HG03095 (cell line): ENCODE data around the gene FKRP.
"Not testable (repeated sequence)": the region's sequence is repeated elsewhere in the genome, so short reads cannot be mapped to it uniquely, and the experiment has no call there.

Source experiments
- ATAC-seq: cut with Tn5 transposase; IDR thresholded peaks from one replicate; pipeline ENCODE4 v1.9.1; 2021; ENCODE audit warnings: moderate library complexity; ENCODE audit not compliant: unreplicated experiment

The FKRP gene

GRCh38 chr19:46755853-46756543, 10.1 kb downstream of the FKRP start:
- ATAC-seq: no peak

GRCh38 chr19:46756544-46756888, 10.7 kb downstream of the FKRP start:
- ATAC-seq: no peak

DNA sequence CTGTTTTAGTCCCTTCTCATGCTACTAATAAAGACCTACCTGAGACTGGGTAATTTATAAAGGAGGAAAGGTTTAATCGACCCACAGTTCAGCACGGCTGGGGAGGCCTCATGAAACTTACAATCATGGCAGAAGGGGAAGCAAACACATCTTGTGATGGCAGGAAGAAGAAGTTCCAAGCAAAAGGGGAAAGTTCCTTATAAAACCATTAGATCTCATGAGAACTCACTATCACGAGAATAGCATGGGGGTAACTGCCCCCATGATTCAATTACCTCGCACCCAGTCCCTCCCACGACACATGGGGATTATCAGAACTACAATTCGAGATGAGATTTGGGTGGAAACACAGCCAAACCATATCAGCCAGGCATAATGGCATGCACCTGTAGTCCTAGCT, 13.3 kb downstream of the FKRP start:
- ATAC-seq: no peak

DNA sequence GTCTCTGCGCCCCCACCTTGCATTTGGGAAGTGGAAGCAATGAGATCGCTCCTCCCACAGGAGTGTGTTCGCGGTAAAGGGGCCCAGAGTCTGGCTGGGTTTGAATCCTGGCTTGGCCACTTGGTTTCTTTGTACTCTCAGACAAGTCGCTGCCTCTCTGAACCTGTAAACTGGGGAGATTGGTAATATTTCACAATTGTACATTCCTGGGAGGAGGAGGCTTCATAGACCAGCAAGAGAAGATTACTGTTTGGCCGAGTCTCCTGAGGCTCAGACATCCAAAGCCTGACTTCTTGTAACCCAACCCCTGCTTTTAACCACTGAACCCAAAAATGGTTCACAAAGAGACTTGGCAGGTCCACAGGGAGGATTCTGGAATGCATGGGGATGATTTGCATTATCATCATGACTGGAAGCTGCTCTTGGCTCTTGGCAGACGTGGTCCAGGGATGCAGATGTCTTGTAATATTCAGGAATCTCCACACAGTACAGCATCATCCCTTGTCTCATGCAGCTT, 14.0 kb downstream of the FKRP start:
- ATAC-seq: no peak

GRCh38 chr19:46760363-46760762, 14.5 kb downstream of the FKRP start:
- ATAC-seq: no peak

DNA sequence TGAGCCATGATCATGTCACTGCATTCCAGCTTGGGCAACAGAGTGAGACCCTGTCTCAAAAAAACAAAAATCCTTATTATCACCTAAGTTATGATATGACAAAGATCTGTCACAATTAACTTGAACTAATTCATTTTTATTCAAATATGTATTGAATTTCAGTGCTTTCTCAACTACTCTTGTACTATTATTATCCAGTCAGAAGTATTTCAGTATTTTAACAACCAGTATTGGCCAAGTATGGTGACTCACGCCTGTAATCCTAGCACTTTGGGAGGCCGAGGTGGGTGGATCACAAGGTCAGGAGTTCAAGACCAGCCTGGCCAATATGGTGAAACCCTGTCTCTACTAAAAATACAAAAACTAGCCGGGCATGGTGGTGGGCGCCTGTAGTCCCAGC, 15.0 kb downstream of the FKRP start:
- not testable (repeated sequence) for ATAC-seq

DNA sequence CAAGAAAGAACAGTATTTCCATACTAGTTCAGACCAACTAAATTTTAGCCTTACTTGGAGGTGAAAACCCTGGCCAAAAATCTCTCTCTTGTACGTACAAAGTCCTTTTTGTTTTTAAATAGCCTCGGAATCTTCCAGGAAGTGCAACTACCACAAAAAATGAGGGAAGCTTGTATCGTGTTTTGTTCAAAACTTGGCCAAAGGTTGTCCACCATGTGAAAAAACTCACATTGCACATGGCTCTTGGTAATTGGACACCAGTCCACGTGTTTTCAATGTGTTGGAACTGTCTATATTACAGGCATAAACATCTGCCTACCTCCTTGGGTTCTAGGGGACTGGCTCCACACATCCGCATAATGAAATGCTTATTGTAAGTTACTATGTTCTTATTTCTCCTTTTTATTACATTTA, 15.6 kb downstream of the FKRP start:
- no peak for ATAC-seq

GRCh38 chr19:46762245-46762890, 16.5 kb downstream of the FKRP start:
- no peak for ATAC-seq

DNA sequence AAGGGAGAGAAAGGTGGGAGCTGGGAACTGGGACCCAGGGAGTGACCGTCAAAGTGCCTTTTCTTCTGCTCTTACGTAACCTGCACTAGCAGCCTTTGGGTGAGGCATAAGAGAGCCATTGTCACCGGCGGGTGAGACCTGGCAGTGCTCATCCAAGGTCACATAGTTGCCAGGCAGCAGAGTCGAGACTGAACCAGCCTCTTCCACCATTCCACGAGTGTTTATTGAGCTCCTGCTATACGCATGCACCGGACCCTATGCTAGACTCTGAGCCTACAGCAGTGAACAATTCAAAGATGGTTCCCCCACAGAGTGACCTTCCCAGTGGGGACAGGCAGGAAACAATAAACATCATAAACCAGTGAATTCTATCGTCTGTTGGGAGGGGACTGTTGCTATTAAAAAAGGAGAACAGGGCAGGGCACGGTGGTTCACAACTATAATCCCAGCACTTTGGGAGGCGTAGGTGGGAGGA, 19.0 kb downstream of the FKRP start:
- no peak for ATAC-seq

DNA sequence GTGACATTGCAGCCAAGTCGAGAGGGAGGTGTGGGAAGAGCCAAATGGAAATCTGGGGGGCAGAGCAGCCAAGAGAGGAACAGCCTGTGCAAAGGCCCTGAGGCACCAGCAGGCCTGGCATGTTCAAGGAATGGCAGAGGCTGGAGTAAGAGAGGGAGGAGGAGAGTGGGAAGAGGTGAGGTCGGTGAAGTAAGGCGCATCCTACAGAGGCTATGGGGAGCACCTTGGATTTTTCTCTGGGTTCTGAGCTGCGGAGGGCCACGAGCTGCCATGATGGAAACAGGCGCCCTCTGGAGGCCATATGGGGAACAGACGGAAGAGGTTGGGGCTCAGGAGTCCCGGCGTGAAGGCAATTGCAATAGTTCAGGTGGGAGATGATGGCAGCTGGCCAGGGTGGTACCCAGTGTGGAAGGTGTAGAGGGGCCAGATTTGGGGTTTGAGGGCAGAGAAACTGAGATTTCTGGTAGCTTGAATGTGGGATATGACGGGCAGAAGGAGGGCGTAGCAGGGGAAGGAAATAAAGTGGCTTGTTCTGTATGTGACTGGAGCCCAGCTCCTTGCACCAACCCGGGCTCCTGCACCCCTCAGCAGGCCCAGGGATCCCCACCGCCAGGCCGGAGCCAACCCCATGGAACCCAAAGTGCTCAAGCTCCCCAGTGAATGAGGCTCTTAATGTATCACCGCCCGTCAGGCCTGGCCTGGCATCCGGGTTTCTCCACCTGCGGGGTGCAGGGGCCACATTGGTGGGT, 20.9 kb downstream of the FKRP start:
- no peak for ATAC-seq

DNA sequence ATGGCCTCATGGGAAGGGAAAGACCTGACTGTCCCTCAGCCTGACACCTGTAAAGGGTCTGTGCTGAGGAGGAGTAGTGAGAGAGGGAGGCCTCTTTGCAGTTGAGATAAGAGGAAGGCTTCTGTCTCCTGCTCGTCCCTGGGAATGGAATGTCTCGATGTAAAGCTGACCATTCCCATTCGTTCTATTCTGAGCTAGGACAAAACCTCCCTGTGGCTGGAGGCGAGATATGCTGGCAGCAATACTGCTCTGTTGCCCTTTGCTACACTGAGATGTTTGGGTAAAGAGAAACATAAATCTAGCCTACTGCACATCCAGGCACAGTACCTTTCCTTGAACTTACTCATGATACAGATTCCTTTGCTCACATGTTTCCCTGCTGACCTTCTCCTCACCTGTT, 22.9 kb downstream of the FKRP start:
- ATAC-seq: not testable (repeated sequence)

DNA sequence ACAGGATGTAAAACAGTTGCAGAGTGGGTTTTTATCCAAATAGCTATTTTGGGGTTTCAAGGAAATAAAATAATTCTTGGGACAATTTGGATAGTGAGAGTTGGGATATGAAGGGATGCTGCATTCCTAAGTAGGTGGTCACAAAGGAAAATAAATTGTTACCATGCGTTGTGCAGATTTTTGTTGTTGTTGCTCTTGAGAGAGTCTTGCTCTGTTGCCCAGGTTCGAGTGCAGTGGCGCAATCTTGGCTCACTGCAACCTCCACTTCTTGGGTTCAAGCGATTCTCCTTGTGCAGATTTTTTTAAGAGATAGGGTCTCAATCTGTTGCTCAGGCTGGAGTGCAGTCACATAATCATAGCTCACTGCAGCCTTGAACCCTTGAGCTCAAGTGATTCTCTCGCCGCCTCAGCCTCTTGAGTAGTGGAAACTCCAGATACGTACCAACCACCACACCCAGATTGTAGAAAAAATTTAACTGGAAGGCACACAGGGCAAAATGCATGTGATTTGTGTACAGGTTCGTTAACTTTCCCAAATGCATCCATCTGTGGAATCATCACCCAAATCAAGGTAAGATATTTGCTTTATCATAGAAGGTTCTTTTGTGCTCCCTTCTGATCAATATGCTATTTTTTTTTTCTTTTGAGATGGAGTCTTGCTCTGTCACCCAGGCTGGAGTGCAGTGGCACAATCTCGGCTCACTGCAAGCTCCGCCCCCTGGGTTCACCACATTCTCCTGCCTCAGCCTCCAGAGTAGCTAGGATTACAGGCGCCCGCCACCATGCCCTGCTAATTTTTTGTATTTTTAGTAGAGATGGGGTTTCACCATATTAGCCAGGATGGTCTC, 26.5 kb downstream of the FKRP start:
- no peak for ATAC-seq

- no peak for ATAC-seq
Measured at GRCh38 chr19:46773018-46773399, 27.2 kb downstream of the FKRP start.

- ATAC-seq: no peak
Measured at GRCh38 chr19:46775642-46776258, 29.9 kb downstream of the FKRP start.

- ATAC-seq: no peak
Measured at GRCh38 chr19:46776927-46777911, 31.4 kb downstream of the FKRP start.

DNA sequence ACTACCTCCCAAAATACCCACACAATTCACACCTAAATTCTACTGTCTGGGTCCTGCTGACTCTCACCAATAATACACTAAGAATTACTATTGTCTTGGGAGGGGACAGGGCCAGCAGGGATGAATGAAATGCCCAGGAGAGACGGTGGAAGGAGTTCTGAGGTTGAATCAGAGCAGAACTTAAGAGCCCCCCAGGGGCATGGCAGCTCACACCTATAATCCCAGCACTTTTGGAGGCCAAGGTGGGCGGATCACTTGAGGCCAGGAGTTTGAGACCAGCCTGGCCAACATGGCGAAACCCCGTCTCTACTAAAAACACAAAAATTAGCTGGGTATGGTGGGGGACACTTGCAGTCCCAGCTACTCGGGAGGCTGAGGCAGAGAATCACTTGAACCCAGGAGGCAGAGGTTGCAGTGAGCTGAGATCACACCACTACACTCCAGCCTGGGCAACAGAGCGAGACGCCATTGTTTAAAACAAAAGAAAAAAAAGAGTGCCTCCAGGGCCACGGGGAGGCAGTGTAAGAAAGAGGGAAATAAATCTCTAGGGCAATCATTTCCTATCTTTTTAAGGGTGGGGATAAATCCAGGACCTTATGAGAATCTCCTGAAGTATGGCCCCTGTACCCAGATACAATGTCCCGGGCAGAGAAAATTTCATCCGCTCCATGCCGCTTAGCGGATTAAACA, 32.2 kb downstream of the FKRP start:
- ATAC-seq: not testable (repeated sequence)

GRCh38 chr19:46782355-46783019, 36.6 kb downstream of the FKRP start:
- no peak for ATAC-seq

DNA sequence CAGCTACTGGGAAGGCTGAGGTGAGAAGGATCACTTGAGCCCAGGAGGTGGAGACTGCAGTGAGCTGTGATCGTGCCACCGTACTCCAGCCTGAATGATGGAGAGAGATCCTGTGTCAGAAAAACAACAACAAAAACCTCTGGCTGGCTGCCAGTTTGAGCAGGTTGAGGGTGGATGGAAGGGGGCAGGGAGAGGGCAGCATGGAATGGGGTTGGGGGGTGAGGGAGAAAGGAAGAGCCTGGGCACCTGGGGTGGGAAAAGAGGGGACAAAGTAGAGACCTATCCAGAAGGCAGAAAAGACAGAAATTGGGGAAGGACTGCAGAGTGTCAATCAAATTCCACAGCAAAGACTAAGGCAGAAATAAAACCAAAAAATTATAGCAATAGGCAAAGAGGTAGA, 37.8 kb downstream of the FKRP start:
- ATAC-seq: no peak
